Measurements from ENCODE around the gene UBE2L3.
"Not testable (repeated sequence)": the region's sequence is repeated elsewhere in the genome, so short reads cannot be mapped to it uniquely, and the experiment has no call there.

Gene UBE2L3

DNA sequence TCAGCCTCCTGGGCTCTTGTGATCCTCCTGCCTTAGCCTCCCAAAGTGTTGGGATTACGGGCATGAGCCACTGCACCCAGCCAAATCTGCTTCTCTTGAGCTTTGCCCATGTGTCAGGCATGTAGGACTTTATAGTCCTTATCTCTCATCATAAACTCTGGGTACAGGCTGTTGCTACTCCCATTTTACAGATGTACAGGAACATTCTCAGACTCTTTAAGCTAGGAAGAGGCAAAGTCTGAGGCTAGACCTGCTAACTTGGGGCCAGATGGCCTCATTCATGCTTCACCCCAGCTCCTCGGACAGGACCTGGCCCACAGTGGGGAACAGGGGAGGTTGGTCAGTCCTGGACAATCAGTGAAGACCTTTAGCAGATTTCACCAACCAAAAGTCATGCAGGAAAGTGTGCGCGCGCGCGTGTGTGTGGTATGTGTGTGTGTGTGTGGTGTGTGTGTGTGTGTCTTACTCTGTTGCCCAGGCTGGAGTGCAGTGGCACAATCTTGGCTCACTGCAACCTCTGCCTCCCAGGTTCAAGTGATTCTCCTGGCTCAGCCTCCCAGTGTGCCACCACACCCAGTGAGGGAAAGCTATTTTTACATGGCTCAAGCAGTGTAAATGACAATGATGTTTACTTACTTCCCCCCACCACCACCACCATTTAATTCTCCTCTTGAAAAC is 38.5 kb downstream of the UBE2L3 start:
- no peak for DNase-seq

DNA sequence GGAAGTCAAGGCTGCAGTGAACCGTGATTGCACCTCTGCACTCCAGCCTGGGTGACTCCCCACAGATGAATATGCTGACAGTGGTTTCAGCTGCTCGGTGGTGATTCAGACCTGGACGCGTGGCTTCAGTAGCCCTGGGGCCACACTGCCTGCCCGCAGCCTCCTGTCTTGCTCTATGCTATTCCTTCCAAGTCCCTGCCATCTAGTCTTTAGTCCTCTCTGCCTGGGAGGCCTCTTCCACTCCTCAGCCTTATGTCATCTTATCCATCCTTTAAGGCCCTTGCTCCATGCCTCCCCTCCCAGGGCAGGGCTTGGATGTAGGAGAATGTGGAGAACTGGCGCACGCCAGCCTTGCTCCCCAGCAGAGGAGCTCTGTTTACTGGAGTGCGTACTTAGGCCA is 39.3 kb downstream of the UBE2L3 start:
- no peak for DNase-seq

DNA sequence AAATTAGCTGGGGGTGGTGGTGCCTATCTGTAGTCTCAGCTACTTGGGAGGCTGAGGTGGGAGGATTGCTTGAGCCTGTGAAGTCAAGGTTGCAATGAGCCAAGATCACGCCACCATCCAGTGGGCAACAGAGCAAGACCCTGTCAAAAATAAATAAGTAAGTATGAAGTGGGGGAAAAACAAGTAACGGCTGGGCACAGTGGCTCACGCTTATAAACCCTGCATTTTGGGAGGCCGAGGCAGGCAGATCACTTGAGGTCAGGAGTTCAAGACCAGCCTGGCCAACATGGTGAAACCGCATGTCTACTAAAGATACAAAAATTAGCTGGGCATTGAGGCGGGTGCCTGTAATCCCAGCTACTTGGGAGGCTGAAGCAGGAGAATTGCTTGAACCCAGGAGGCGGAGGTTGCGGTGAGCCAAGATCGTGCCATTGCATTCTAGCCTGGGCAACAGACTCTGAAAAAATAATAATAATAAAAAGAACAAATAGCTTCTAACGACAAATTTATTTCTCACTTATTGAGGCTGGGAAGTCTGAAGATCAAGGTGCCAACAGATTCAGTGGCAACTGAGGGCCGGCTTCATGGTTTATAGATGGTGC is 42.1 kb downstream of the UBE2L3 start:
- not testable (repeated sequence) for DNase-seq

DNA sequence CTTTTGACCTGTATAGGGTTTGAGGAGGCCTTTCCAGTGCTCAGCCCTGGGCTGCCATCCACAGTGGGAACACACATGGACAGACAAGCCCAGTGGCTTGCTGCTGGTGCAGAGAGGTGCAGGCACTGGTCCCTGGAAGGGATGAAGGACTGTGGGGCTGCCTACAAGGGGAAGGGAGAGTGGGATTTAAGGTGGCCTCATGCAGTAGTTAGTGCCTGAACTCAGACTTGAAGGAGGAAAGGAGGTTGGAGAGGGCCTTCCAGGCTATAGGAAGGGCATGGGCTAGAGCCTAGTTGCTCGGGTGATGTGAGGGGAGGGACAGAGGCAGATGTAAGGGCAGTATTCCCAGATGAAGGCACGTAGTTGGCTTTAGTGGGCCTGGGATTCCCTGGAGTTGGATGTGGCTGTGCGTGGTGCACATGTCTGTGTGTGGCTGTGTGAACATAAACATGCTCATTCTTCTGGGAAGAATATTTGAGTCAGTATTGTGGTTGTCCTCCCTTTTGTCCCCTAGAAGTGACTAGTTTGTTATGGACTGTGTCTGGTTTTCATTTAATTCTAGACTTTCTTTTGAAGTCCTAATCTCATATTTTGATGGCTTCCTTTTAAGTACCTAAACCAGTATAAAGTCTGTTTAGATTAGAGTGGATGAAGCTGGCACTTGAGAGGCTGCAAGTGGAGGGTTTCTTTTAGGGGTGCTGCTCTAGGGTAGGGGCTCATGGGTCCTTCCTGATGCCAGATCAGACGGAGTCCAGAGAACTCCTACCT is 43.9 kb downstream of the UBE2L3 start:
- no peak for DNase-seq

DNA sequence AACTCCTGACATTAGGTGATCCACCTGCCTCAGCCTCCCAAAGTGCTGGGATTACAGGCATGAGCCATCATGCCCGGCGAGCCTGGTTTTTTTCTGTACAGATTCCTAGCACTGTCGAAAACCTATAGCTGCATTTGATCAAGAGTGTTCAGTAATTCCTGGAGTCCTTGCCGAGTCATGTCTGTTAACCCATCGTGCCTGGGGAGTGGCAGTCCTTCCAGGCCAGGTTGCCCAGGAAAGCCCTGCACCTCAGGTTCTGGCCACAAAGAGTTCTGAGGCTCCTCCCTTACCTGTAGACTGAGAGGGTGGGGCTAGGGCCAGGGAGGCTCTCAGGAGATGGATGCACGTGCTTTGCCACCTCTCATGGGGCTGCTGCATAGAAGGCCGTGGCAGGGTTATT is 45.3 kb downstream of the UBE2L3 start:
- no peak for DNase-seq

DNA sequence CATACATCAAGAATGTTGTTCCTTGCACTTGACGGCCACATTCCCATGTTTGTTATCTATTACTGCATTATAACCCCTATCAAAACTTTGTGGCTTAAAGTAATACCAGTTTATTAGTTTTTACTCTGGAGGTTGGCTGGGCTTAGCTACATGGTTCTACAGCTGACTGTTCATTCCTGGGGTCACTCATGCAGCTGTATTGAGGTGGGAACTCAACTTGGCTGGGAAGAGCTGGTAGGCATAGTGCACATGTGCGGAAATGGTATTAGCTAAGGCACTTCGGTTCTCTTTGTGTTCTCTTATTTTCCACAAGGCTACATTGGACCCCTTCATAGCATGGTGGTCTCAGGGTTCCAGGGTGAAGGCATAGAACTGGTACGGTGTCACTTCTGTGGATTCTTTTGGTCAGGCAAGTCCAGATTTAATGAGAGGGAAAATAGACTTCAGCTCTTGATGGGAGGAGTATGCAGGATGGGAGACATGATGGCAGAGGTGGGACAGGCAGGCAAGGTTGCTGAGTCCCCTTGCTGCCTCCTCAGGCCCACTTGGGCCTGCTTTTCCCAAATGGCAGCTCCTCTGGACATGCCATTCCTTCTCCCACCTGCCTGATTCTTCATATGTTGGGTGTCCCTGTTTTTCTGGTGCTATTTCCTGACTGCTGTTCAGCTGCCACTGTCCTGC is 46.2 kb downstream of the UBE2L3 start:
- DNase-seq, result no peak

DNA sequence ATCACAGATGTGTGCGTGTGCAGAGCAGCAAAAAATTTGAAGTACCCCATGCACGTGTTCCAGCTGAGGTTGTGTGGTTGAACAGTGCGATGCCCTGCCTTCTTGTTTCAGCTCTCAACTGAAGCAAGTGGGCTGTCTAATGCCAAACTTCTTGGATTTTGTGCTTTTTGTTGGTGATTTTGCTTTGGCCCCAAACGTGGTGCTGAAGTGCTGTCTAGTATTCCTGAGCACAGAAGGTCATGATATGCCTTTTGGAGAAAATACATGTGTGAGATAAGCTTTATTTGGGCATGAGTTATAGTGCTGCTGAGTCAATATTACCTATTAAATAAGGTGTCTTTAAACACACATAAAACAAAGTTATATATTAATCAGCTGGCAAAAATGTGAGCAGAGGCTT is 48.2 kb downstream of the UBE2L3 start:
- DNase-seq, result no peak

DNA sequence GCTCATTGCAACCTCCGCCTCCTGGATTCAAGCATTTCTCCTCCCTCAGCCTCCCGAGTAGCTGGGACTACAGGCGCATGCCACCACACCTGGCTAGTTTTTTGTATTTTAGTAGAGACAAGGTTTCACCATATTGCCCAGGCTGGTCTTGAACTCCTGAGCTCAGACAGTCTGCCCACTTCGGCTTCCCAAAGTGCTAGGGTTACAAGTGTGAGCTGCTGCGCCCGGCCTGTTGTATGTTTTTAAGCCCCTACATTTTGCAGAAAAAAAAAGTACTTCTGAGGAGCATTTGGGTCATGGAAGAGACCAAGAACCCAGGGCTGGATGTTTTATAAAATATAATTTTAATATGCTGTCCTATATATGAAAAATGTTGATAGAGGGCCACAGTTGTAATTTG is 49.8 kb downstream of the UBE2L3 start:
- DNase-seq, result not testable (repeated sequence)

DNA sequence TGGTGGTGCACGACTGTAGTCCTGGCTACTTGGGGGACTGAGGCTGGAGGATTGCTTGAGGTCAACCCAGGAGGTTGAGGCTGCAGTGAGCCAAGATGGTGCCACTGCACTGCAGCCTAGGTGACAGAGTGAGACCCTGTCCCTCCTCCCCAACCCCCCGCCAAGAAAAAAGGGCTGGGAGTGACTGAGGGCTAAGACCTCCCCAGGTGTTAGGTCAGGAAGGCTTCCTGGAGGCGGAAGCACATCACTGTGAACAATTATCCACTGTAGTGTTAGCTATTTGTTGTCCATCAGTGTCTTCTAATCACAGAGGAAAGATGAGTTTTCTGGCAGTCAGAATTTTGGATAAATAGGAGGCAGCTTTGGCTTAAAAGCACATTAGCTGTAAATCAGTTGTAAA is 53.5 kb downstream of the UBE2L3 start:
- DNase-seq, result no peak

DNA sequence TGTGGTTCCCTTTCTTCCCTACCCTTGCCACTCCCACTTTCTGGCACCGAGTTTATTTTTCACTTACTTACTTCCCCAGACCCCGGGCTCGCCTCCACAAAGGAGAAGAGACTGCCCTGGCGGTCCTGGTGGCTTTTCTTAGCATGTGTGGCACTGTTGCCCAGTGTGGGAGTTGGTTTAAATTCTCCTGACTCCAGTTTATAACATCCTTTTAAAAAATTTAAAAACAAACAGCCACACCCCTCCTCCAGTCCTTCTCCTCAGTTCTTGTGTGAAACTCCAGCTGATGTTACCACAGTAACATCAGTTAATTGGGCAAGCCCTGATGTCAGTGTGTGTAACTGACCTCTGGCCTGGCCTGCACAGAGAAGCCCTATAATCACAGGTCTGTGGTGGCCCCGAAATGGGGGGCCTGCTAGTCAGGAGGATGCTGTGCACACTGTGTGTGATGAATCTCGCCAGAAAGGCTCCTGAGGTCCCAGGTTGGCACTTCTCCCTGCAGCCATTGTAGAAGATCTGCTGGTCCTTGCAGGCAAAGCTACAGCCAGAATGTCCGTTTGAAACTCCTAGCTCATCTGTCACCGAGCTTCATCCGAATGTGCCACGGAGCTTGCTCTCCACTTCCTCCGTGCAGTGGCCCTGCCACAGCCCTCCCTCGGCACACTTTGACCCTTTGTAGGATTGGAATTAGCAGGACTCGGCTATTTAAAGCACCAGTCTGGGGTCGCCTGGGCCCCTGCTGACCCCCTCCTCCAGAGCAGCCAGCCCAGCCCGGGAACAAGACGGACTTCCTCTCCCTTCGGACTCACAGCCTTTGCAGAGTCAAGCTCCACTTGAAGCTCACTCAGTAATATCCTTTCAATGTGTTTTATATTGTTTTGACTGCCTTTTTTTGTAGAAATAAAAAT is 54.8 kb downstream of the UBE2L3 start:
- DNase-seq, result no peak

DNA sequence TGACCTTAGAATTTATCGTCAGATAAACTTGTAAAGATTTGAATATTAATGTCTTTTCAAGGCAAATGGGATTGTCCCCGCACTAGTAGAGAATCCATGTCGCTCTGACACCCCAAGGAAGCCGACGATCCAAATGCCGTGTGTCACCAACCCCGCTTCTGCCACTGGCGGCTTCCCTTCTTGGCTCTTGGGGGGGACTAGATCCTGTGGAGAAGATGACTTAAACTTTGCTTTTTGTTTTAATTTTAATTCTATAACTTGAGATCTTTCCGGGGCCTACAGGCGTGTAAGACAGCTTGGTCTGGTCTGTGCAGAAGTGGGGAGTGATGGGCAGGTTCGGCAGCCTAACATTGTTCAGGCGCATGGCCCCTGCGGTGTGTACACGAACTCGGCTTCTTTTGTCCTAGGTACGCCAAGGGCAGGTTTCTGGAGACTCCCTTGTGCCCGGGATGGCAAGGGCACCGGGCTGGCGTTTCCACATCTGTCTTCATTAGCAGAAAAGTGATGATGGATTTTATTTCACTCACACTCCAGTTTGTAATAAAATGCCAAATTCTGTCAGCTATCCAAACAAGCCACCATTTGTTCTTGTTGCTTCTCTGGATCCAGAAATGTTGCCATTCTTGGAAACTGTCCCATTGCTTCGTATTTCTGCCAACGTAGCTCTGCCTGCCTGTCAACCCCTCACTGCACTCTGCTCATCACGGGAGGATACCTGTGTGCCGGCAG is 55.6 kb downstream of the UBE2L3 start:
- DNase-seq, result no peak

DNA sequence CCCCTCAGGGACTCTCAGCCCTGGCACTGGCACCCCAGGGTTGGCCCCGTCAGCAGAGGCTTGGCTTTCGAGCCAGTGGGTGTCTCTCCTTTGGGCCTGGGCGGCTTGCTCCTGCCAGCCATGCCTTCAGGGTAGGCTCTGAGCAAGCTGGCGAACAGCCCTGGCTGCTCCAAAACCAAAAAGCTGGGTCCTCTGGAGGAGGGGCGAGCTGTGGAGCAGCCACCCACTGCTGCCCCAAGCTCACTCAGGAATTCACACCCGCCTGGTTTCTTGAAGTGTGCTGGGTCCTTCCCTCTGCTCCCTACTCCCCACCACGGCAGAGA is 56.1 kb downstream of the UBE2L3 start:
- no peak for DNase-seq

DNA sequence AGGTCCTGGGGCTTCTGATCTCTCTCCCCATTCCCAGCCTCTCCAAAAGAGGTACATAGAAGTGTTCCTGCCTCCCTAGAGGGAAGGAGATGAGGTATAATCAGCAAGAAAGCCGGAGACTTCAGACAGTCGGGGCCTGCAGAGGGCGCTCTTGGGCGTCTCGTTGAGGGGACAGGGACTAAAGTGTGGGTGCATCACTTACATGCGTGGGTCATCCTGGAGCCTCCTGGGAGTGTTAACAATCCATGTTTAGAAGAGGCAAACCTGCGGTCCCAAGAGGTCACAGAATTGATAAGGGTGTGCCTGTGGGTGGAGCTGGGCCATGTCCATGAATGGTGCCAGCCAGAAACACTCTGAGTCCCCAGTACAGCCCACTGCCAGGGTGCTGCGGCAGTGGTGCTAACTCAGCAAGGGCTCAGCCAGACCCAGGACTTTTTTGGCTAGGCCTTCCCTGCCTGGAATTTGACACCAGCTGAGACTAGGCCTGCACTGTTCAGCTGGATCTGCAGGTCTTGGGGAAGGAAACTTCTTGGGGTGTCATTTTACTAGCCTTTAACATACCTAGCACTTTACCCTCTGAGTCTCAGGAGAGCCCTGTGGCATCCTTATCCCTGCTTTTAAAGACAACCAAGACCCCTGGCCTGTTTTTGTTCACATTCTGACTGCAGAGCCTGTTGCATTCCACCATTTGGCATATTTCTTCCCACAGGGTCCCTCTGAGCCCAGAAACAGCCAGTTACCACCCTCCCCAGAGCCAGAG is 56.8 kb downstream of the UBE2L3 start:
- no peak for DNase-seq

DNA sequence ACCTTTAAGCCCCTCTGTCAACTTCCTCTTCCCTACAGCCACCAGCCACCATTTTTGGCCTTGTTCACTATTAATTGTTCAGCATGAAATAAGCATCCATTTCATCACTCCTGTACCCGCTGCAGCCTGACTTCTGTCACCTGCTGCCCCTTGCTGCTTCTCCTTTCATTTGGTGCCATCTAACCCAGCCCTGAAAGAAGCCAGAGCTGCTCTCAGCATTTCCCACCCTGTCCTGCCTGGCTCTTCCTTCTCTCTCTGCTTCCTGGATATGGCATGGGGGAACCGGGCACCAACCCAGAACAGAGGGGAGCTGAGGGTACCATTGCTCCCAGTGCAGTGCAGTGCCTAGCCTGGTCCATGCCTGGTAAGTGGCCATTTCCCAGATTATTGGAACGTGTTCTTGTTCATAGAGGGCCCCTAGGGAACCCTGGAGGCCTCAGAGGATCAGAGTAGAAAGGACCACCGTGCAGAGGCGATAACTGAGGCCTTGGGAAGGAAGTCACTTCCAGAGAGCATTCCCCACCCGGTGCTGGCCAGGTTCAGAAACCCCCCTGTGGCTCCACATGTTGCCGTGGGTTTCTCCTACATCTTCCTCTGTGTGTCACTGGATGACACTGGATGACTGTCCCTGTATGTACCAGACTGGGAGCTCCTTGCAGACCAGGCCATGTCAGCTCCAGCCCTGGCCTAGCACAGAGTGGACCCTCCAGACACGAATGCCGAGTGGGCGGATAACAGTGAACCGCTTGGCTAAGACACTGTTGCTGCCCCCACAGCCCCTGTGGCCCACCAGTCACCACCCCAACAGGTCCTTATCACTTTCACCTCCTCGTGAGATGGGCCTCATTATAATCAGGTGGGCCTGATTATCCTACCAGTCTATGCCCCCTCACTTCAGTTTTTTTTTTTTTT is 57.6 kb downstream of the UBE2L3 start:
- no peak for DNase-seq

DNA sequence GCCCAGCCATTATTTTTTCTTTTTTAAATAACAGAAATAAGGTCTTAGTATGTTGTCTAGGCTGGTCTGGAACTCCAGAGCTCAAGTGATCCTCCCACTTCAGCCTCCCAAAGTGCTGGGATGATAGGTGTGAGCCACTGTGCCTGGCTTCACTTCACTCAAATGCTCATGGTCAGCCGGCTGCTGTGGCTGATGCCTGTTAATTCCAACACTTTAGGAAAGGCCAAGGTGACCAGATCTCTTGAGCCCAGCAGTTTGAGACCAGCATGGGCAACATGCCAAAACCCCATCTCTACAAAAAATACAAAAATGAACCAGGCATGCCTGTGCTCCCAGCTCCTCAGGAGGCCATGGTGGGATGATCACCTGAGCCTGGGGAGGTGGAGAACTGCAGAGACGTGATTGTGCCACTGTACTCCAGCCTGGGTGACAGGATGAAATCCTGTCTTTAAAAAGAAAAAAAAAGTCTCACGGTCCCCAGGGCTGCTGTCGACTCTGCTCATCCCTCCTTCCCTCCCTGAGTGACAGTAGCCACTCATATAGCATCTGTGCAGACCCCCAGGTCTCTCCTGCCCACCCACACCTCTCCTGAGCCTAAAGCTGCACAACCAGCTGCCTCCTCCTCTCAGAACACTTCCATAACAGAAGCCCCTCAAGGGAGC is 58.7 kb downstream of the UBE2L3 start:
- no peak for DNase-seq

DNA sequence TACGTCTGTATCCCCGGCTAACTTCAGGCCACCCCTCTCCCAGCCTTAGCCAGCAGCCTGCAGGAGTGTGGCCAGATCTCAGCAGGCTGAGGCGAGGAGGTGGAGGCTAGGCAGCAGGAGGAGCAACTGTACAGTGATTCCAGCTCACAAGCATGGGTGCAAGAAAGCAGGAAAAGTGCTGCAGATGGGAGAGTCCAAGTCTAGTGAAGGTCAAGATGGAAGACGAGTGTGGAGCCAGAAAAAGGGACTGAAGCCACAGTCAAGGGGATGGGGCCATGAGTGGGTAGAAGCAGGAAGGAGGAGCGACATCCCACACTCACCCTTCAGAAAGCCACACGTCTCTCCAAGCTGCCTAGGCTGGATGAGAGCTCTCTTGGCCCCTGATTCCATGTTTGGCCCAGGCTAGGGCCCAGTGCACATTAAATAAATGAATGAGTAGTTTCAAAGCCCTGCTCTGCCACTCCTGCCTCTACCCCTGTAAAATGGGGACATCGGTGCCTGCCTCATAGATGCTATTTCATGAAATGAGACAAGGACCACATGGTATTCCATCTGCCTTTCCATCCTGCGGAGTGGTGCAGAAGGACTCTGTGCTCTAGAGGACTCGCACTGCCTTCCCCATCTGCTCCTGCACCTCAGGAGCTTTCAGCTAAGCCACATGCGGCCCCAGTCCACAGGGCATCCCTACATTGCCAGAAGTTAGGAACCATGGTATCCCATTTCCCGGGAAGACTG is 59.4 kb downstream of the UBE2L3 start:
- DNase-seq, result no peak

DNA sequence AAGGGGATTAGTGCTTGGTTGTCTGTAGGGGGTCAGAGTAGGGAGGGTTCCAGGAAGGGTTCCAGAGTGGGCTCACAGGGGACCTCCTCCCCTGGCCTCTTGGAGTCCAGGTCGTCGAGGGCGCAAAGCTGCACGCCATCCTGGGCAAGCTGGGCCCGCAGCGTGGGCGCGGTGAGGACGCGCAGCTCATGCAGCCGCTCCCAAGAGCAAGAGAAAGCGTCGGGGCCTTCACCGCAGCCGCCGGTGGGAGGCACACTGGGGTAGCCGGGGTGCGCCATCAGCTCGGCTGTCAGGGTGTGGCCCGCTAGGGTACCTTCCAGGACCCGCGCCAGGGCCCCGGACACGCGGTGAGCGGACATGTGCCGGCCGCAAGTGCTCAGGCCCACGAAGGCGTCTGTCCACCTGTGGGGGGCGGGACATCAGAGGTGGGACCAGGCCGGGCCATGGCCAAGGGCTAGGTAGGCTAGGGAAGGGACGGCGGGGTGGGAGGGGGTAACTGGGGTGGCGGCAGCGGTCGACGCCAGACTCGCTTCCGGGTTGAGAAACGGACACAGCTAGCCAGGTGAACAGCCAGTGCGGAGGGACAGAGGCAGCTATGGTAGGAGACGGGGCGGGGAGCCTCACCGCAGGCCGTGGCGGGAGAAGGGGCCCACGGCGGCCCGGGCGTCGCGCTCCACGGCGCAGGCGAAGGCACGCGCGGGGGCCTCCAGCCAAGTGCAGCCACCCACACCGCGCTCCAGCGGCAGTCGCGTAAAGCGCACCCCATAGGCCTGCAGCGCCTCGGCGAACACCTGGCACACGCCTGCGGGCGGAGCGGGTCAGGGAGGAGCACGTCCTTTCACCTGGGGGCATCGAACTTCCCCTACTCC is 61.1 kb downstream of the UBE2L3 start:
- DNase-seq, result no peak
